GM21360 (cell line): ENCODE measurements around the gene MCTS1.
"Not testable (repeated sequence)": the region's sequence is repeated elsewhere in the genome, so short reads cannot be mapped to it uniquely, and the experiment has no call there.

Experiments used
- ATAC-seq: cut with Tn5 transposase; IDR thresholded peaks from one replicate; pipeline ENCODE4 v1.9.1; 2021; ENCODE audit warnings: mild to moderate bottlenecking, moderate library complexity; ENCODE audit not compliant: unreplicated experiment

MCTS1 gene, protein sequence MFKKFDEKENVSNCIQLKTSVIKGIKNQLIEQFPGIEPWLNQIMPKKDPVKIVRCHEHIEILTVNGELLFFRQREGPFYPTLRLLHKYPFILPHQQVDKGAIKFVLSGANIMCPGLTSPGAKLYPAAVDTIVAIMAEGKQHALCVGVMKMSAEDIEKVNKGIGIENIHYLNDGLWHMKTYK

DNA sequence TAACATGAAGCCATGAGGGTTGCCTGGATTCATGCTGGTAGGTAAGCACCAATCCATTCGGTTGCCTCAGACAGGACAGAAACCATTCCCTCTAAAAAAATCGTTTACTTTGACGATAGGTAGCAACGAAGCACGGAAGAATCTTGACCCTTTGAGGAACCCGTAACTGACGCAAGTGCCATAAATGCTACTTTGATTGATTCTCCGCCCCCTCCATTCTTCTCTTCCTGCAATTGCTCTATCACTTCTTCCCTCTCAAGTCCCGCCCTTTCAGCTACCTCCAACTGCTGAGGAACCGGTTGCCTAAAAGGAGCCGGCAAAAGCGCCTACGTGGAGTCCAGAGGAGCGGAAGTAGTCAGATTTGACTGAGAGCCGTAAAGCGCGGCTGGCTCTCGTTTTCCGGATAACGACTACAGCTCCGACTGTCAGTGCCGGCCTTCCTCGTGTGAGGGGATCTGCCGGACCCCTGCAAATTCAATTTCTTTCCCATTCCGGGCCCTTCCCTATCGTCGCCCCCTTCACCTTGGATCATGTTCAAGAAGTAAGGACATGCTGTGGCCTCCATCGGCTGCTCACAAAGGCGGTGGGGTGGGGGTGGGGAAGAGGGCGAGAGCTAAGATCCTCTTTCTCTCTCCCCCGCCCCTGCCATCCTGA, at the start of gene MCTS1:
Gene MCTS1 (plus strand): TSS at position 395 of the 654 bp plus-strand sequence. CDS start 136 bp downstream, at position 531.
- peak; percentile 87 for ATAC-seq

DNA sequence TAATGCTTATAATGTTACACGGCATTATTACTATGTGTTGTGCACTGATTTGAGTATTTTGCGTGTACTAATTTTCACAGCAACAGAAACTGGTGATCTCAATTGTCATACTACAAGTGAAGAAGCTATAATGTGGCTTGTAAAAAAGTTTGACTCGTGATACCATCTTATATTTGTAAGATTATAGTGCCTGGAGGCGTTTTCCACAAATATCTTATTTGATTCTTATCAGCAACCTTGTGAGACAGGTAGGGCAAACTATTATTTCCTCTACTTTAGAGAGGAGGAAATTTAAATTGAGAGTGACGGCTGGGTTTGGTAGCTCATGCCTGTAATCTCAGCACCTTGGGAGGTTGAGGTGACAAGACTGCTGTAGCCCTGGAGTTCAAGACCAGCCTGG, 47.6 kb upstream of the MCTS1 start:
- ATAC-seq = no peak

- no peak for ATAC-seq
These were observed 44.1 kb upstream of the MCTS1 start for GRCh38 chrX:120559804-120560203.

DNA sequence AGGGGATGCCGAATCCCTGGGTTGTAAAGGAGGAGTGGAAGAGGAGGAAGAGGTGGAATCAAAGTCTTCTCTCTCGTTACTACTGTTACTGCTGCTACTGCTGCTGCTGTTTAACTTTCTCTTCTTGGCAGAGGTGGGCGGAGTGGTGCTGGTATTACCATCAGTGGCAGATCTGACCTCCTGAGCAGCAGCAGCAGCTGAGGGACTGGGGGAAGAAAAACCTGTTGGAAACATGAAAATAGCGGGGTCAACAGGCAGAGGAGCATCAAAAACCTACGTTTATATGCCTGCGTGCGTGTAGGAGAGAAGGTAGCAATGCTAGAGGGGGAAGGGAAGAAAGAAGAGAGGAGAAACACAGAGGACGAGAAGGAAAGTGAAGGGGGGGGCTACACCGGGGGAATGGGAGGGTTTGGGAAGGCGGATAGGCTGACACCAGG, 43.5 kb upstream of the MCTS1 start:
- no peak for ATAC-seq

GRCh38 chrX:120560842-120561633, 42.9 kb upstream of the MCTS1 start, which contains the start of gene CUL4B:
TSS of gene CUL4B (minus strand) at chrX:120560962. CDS start at chrX:120560638, 324 bp downstream.
- peak; percentile 78 for ATAC-seq

GRCh38 chrX:120561634-120562568, 42.0 kb upstream of the MCTS1 start:
- ATAC-seq = no peak

GRCh38 chrX:120562569-120562926, 41.4 kb upstream of the MCTS1 start:
- ATAC-seq = no peak

DNA sequence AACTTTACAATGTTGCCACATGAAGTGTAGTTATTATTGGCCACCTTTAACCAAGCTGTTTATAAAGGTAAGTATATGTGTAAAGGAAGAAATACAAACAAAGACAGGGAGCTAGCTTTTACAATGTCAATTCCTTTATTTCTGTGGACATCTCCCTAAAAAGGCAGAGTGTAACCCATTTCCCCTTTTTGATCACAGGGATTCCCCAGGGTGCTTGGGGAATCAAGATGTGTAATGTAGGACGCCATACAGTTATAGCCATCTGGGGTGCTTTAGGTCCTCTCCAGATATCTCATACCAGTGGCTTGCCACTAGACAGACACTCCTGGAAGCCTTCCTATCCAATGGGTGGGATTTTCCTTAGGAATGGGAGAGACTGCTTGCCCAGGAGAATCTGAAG, 39.0 kb upstream of the MCTS1 start:
- no peak for ATAC-seq

GRCh38 chrX:120566817-120567216, 37.1 kb upstream of the MCTS1 start:
- ATAC-seq = no peak

DNA sequence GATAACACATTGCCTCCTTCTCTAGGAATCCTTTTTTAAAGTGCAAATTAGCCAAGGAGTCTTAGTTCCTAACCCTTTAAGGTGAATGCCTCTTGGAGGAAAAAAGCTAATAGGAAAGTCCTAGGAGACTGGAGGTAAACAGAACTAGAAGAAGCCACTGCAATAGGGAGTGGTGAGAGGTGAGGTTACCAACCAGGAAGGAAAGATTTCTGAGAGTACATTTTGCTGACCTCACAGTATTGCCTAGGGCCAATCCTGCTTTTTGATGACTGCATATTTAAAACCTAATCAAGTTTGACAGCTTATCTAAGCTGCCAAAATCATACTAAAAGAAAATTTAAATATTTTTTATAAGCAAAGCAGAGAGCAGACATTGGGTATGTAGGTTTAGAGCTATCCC, 35.9 kb upstream of the MCTS1 start:
- ATAC-seq = no peak

DNA sequence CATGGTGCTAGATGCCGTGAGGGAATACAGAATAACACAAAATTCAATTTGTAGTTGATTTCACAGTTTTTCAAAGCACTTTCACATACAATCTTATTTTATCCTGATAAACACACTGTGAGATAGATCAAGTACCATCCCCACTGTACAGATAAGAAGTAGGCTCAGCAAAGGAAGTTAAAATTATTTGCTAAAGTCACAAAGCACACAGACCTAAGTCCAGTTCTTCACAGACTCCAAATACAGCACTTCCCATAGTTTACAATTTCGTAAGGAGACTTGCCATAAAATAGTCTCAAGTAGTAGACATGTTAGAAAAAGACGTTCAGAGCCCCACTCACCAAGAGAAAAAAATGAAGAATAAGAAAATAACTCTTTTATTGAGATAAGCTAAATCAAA, 35.3 kb upstream of the MCTS1 start:
- no peak for ATAC-seq

GRCh38 chrX:120570011-120570600, 33.8 kb upstream of the MCTS1 start:
- no peak for ATAC-seq

- not testable (repeated sequence) for ATAC-seq
These were observed 30.1 kb upstream of the MCTS1 start for GRCh38 chrX:120573806-120574205.

DNA sequence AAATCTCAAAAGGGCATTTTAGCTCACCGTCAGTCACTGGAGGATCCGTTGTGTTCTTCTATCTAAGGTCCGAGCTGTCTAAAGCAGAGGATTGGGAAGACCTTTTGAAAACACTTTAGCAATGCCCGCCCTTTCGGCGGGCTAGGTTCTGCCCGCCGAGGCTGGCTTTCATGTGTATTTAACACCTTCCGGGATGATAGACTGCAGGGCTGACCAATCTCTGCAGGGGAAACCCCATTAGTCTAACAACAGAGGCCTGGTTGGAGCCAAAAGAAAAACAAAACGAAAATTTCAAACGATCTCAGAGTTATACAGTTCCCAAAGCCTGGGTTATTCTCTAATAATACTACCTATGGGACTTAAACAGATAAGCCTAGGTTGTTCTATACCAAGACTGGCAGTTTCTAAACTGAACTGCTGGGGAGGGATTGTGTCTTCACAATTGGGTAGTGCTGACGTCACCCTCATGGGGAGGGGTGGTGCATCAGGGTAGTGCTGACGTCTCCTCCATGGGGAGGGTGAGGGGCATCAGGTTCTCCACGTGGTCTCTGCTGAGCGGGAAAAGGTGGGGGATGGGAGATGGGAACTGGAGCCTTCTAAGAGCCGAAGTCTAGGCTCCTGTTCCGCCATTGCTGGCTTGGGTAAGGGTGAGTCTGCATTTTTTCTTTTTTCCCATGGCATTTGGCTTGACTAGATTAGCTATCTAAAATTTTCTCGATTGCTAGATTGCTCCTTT, 28.4 kb upstream of the MCTS1 start:
- ATAC-seq = no peak

- ATAC-seq = no peak
These were observed 18.2 kb upstream of the MCTS1 start for GRCh38 chrX:120585702-120586101.

DNA sequence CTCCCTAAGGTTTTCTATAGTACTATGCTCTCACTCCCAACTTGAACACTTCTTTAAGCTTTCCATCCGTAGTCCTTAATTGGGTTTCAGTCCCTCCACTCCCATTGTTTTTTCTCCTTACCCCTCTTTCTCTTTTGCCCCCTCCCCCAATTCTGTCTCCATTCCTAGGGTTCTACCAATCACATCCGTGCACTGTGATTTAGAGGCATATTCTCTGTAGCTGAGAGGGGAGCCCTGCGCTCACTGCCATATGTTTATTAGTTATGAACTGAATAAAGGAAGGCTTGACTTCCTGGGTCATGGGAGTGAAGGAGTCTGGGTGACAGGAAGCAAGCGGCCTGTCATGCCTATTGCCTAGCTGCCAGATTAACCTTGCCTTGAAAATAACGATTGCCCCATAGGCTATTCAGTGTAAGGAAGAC, 471 bp downstream of the MCTS1 start:
- ATAC-seq = peak; percentile 40

- no peak for ATAC-seq
These were observed 8.2 kb downstream of the MCTS1 start for GRCh38 chrX:120612086-120612485.

DNA sequence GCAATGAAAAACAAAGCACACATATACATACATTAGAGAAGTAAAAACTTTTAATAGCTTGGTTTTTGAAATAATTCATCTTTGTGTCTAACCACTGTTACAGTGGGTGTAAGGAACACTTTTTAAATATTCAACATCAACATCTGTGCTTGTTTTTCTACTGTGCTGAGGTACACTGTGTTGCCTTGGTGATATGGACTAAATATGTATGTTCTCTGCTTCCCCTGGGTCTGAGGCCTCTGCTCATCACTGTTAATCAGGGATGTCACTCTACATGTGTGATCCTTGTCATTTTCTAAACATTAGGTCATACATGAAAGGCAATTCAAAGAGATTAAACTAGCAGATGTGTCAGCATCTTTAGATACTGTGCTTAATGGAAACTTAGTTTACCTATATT, 10.9 kb downstream of the MCTS1 start:
- ATAC-seq = no peak

DNA sequence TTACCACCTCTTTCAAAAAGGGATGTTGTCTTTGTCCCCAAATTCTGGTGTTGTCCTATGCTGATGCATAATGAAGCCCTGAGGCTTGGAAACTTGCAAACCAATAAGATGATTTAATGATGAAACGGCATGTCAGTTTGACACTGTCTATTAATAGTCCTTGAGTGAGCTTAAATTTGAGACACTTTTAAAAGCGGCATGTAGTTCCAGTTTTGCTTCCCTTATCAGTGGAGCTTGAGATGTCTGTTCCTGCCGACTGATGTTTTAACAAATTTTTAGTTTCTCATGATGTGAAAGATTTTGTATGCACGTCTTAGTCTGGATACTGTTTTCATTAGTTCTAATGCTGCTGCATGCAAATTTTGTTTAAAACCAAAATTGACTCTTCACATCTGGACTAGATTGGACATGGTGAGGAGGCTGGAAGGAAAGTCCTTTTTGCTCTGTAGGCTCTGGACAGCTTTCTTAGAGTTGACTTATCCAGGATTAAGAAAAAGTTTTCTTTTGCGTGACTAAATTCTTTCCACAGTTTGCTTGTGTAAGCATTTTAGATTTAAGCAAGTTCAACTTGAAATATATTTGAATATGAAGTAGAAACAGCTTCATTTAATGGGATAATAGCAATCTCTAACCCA, 14.2 kb downstream of the MCTS1 start:
- ATAC-seq = no peak
